GM12801 (cell line): Measurements from ENCODE around the gene TBC1D2B.

Experiments
- TF ChIP-seq, protein P1 (sequence below): IDR thresholded peaks from one replicate; pipeline ENCODE4 v1.5.1; 2011; ENCODE audit warnings: control low read depth; ENCODE audit not compliant: insufficient read length; ENCODE audit errors: extremely low read depth

The TBC1D2B gene

DNA sequence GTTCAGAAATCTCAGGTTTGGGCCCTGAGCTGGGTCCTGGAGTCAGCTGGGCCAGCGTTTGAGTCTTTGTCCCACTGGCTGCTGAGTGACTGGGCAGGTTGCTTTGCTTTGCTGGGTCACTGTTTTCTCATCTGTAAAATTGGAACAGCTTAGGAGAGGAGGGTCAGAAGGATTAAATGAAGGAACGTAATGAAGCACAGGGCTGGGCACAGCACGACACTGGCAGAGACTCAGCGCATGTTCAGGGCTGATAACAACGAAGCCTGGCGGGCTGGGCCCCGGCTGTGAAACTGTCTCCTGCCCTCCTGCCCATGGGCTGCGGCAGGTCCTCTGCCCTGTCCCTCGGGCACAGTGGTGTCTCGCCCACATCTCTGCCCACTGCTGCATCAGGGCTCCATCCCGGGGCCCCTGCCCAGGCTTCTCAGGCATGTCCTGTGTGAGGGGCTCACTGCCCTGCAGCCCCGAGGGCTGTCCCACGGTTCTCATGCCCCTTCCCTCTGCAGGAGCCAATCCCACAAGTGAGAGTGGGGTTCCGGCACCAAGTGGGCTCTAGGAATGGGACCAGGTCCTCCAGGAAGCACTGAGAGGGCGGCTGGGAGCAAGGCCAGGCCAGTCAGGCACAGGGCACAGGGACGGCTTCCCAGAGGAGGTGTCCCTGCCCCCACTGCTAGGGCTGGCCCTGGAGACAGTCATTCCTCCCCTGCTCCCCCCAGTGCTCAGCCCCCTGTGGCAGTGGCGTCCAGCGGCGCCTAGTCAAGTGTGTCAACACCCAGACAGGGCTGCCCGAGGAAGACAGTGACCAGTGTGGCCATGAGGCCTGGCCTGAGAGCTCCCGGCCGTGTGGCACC lies 88.0 kb downstream of the TBC1D2B start:
- TF ChIP-seq, protein P1, sequence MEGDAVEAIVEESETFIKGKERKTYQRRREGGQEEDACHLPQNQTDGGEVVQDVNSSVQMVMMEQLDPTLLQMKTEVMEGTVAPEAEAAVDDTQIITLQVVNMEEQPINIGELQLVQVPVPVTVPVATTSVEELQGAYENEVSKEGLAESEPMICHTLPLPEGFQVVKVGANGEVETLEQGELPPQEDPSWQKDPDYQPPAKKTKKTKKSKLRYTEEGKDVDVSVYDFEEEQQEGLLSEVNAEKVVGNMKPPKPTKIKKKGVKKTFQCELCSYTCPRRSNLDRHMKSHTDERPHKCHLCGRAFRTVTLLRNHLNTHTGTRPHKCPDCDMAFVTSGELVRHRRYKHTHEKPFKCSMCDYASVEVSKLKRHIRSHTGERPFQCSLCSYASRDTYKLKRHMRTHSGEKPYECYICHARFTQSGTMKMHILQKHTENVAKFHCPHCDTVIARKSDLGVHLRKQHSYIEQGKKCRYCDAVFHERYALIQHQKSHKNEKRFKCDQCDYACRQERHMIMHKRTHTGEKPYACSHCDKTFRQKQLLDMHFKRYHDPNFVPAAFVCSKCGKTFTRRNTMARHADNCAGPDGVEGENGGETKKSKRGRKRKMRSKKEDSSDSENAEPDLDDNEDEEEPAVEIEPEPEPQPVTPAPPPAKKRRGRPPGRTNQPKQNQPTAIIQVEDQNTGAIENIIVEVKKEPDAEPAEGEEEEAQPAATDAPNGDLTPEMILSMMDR = no peak

DNA sequence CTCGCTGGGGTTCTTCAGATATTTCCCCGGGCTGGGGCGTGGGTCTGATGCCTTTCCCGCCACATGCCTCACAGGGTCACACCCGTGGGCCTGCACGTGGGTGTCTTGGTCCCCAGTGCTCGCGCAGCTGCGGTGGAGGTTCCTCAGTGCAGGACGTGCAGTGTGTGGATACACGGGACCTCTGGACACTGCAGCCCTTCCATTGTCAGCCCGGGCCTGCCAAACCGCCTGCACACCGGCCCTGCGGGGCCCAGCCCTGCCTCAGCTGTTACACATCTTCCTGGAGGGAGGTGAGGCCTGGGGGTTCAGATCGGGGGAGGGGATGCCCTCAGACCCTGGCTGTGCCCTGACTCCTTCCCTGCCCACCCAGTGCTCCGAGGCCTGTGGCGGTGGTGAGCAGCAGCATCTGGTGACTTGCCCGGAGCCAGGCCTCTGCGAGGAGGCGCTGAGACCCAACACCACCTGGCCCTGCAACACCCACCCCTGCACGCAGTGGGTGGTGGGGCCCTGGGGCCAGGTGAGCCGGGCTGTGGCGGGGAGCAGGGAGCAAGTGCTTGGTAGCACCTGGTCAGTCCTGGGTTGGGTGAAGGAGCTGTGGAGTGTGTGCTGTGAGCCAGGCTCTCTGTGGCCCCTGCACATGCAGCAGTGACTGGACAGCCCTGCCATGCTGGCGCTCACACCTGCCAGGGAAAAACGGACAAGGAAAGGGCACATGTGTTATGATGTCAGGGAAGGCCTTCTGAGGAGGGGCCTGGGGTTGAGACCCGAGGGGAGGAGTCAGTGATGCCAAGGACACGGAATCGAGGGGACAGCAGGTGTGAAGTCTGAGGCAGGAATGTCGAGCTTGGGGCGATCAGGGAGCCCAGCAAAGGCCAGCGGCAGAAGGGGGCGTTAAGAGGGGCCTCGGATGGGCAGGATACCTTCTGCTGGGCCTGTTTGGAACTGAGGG lies 88.9 kb downstream of the TBC1D2B start:
- TF ChIP-seq, protein P1 = no peak

DNA sequence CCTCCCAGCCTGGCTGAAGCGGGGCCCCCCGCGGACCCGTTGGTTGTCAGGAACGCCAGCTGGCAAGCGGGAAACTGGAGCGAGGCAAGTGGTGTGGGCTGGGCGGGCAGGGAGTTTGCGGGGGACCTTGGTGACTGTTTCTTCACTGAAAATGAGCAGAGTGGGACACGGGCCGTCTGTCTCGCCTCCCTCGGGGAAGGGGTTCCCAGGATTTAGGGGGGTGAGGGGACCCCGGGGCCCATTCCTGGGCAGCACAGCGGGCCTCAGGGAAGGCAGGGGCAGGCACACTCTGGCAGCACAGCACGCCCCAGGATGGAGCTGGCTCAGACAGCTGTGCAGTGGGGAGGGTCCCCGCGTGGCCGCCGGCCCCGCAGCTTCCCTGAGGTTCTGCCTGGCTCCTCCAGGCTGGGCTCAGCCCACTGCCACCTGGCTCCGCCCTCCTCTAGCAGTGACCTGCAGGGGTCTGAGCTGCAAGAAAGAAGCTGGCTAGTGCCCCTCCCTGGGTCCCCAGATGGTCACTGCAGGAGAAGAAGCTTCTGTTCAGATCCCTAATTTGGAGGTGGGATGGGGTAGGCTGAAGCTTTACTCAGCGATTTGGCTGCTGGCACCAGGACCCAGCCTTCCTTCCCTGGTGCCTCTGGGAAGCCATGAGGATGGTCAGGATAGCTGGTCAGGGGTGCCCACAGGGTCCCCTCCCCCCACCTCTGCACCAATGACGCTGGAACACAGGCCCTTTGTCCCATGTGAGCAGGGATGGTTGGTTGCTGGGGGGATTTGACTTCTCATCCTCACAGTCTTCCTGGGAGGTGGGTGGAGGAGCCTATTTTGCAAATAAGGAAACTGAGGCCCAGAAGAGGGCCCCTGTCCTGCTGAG lies 90.4 kb downstream of the TBC1D2B start:
- TF ChIP-seq, protein P1 = no peak

DNA sequence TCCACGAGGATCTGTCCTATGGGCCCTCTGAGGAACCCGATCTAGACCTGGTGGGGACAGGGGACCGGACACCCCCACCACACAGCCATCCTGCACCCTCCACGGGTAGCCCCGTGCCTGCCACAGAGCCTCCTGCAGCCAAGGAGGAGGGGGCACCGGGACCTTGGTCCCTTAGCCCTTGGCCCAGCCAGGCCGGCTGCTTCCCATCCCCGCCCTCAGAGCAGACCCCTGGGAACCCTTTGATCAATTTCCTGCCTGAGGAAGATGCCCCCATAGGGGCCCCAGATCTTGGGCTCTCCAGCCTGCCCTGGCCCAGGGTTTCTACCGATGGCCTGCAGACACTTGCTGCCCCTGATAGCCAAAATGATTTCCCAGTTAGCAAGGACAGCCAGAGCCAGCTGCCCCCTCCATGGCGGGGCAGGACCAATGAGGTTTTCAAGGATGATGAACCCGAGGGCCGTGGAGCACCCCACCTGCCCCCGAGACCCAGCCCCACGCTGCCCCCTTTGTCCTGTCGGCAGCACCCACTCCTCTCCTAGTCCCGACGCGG lies 91.5 kb downstream of the TBC1D2B start:
- TF ChIP-seq, protein P1 = no peak

DNA sequence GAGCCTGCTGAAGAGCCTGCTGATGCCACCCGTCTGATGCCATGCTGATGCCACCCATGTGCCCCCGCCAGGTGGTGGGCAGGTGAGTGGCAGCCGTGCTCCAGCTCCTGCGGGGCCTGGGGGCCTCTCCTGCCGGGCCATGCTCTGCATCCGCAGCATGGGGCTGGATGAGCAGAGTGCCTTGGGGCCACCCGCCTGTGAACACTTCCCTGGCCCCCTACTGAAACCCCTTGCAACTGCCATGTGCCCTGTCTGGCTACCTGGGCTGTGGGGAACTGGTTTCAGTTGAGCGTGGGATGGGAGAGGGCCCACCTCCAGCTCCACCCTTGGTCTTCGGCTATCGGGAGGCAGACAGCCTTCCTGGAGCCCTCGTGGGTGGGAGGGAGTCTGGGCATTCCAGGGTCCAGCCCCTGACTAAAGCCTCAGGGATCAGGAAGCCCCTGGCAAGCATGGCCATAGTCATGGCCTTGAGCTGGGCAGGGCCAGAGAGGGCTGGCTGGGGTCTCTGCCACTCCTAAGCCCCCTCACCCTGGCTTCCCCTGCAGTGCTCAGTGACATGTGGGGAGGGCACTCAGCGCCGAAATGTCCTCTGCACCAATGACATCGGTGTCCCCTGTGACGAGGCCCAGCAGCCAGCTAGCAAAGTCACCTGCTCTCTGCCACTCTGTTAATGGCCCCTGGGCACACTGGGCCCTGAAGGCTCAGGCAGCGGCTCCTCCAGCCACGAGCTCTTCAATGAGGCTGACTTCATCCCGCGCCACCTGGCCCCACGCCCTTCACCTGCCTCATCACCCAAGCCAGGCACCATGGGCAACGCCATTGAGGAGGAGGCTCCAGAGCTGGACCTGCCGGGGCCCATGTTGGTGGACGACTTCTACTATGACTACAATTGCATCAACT lies 92.2 kb downstream of the TBC1D2B start:
- TF ChIP-seq, protein P1 = no peak

DNA sequence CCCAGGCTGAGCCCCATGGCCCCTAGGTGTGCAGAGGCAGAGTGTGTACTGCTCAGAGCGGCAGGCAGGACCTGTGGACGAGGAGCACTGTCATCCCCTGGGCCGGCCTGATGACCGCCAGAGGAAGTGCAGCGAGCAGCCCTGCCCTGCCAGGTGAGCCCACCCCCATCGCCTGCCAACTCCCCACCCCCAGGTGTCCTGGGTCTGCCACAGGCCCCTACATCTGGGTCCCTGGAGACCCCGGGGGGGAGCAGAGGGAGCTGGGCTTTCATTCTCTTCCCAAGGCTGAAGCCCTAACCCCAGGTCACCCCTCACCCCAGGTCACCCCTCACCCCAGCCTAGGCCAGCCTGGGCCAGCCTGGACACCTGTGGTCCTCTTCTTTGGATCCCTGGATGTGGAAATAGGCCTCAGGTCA lies 93.1 kb downstream of the TBC1D2B start:
- TF ChIP-seq, protein P1 = no peak
